AG10803 (cell line): ENCODE data around the gene DERA.

Experiments used
- DNase-seq: peaks from one replicate; pipeline ENCODE4 v3.0.0; 2010; ENCODE audit warnings: low read depth
- H3K4me3 ChIP-seq: 2 replicates; pipeline ENCODE4 v1.5.1; 2011; ENCODE audit warnings: mild to moderate bottlenecking, low read length, control low read depth
- TF ChIP-seq, protein P1 (sequence below): conservative IDR thresholded peaks from 2 replicates; pipeline ENCODE4 v1.5.1; 2011; ENCODE audit warnings: mild to moderate bottlenecking, low read length, control low read depth, inconsistent platforms

Gene DERA

DNA sequence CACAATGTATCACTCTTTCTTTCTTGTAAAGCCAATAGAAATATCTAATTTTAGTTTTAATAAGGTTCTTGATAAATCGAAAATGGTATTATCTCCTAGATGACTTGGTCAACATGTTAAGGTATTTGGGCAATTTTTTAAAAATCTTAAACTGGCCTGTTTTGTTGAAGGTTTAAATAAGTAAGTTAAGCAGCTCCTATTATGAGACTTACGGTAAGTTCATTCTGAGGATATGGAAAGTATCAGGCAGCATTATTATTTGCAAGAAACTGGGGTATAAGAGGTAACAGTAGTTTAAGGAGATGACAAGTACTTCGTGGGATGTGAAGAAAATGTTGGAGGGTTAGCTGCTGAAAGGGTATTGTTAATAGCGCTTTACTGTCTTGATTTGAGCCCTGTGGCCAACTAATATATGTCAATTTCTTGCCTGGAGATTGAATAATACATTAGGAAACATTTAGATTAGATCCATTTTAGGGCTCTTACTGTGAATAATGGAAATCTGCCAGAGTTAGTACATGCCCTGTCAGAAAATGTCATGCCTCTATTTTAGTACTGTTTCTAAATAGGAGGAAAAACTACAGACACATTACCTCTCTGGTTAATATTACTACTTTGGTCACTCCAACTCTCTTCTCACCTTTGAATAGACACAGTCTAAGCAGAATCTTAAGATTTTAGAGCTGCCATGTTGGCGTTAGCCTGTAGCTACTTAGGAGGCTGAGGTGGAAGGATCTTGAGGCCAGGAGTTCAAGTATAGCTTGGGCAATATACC lies 23.9 kb upstream of the DERA start:
- DNase-seq = no peak
- TF ChIP-seq, protein P1, sequence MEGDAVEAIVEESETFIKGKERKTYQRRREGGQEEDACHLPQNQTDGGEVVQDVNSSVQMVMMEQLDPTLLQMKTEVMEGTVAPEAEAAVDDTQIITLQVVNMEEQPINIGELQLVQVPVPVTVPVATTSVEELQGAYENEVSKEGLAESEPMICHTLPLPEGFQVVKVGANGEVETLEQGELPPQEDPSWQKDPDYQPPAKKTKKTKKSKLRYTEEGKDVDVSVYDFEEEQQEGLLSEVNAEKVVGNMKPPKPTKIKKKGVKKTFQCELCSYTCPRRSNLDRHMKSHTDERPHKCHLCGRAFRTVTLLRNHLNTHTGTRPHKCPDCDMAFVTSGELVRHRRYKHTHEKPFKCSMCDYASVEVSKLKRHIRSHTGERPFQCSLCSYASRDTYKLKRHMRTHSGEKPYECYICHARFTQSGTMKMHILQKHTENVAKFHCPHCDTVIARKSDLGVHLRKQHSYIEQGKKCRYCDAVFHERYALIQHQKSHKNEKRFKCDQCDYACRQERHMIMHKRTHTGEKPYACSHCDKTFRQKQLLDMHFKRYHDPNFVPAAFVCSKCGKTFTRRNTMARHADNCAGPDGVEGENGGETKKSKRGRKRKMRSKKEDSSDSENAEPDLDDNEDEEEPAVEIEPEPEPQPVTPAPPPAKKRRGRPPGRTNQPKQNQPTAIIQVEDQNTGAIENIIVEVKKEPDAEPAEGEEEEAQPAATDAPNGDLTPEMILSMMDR = no peak
- H3K4me3 ChIP-seq = no peak overlapping the region

DNA sequence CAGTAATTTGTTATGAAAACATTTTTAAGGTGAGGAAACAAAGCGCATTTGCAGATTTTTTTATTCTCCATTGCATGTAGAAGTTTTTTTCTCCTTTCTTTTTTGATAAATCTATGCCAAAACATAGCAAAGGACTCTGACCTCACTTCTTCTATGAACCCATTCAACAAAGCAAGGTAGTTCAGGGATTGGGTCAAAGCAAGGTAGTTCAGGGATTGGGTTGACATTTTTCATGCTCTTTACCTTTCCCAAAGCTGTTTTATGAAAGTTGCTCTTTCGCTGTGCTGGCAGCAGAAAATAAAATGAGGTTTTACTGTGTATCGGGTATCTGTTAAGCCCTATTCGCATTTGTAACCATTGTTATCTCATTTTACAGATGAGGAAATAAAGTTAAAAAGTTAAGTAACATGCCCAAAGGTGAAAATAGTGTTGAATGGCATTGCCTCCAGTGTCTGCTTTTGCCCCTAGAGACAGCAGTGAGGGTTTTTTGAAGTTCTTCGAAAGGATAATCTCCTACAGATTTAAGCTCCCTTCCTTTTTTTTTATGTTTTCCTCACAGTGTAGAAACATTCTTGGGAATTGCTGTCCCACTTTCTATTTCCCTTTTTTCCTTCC lies 18.4 kb upstream of the DERA start:
- TF ChIP-seq, protein P1 = no peak
- H3K4me3 ChIP-seq = no peak overlapping the region
- DNase-seq = no peak

DNA sequence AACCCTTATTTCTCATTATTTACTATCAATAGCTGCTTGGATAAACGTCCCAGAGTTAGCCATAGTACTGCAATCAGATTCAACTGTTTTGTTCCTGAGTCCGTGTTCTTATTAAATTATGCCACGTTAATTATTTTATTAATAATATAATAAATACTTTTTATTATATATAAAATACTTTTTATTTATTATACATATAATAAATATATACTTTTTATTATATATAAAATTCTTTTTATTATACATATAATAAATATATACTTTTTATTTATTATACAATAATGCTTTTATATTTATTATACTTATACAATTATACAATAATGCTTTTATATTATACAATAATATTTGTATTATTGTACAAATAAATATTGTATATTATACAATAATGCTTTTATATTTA lies 17.9 kb upstream of the DERA start:
- H3K4me3 ChIP-seq = no peak overlapping the region
- TF ChIP-seq, protein P1 = no peak

DNA sequence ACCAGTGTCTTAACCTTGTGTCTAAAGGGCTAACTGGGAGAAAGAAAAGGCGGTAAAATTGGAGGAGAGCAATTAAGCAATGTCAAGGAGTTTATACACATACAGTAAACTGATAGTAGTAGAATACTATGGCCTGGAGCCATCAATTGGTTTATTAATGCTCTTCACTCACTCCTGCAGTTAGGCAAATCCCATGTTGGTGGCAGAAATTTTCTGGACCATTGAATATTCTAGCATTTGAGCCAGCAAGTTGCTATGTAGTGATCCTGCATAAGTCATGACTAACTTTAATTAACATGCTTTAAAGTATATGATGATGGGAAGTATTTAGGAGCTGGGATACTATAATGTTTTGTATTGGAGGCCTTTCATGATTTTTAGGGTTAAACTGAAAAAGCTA lies 14.3 kb upstream of the DERA start:
- no peak for DNase-seq
- TF ChIP-seq, protein P1 = no peak
- H3K4me3 ChIP-seq = no peak overlapping the region

More for the DNA sequence above, 17.9 kb upstream of the DERA start:
- no peak for DNase-seq

DNA sequence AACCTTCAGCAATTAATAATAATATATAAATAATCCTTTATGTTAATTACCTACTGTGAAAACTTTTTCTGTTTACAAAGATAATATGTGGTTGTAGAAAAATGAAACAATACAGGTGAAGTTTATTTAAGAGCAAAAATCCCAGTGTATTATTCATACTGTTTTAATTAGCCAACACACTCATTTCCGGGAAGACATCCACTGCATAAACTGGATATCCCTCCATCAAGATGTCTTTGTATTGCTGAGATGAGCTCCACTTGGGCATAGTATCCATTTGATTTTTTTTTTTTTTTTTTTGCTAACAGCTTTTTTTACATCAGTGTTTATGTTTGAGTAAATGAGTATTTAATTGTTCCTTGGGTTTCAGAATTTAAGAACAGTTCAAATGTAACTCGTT lies 13.7 kb upstream of the DERA start:
- TF ChIP-seq, protein P1 = no peak
- H3K4me3 ChIP-seq = no peak overlapping the region
- DNase-seq = peak; percentile 43

DNA sequence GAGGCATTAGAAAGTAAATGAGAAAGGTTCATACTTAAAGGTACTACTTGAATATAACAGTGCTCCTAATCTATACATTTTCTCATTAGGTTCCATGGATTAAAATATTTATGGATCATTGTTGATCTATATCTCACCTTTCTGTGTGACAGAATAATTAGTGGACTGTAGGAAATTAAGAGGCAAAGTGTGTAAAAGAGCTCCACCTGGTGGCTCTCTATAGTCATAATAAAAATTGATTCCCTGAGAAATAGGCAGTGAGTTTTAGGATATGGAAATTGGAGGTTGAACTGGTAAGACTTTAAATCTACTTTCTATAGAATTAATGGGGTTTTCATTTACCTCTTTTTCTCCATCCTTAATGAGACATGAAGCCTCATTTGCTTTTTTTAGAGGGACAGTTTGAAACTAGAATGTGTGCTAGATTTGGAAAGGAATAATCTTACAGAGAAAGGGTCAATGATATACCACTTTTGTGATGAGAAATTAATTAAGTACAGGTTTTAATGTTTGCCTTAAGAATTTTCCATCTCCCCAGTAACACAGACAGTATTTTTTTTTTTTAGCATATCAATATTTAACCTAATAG lies 11.8 kb upstream of the DERA start:
- no peak for DNase-seq
- no peak overlapping the region for H3K4me3 ChIP-seq
- TF ChIP-seq, protein P1 = peak; percentile 73

DNA sequence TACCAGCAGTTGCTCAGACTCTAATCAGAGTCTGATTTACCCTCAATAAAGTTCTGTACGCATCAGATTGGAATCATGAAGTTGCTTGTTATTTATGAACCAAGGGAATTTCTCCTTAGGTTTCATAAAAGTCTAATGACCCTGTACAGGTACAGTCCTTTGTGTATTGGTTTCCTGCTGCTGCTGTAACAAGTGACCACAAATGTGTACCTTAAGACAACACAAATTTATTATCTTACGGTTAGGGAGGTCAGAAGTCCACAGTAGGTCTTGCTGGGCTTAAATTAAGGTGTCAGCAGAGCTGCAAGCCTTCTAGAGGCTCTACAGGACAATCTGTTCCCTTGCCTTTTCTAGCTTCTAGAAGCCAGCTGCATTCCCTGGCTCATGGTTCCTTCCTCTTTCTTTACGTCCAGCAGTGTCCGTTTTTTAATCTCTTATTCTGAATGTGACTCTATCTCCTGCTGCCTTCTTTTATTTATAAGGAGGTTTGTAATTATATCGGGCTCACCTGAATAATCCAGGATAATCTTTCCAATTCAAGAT lies 6.7 kb upstream of the DERA start:
- H3K4me3 ChIP-seq = no peak overlapping the region
- TF ChIP-seq, protein P1 = no peak
- DNase-seq = no peak
